Transverse colon (tissue), 4 donors: ENCODE data around the gene DLX1. TPM values are rescaled to one million over a fixed set of nuclear protein-coding genes. Genes with fewer than 3 reads are reported as not detected.

ENCODE experiments used
- DNase-seq: peaks from one replicate; pipeline ENCODE4 v3.0.0-alpha.2; 2019
- H3K27ac ChIP-seq, 4 donors: fragments of 200-600 bp; sonication (generic); 2 replicates each; pipeline ENCODE4 v1.5.1; 2016 to 2018; ENCODE audit warnings: inconsistent platforms in 4 of 4
- H3K27me3 ChIP-seq: fragments of 200-600 bp; sonication (generic); 2 replicates; pipeline ENCODE4 v1.5.1; 2017; ENCODE audit warnings: inconsistent platforms
- H3K36me3 ChIP-seq, 4 donors: fragments of 200-600 bp; sonication (generic); 2 replicates each; pipeline ENCODE4 v1.5.1; 2017 to 2019; ENCODE audit warnings: inconsistent platforms in 4 of 4
- H3K4me1 ChIP-seq, 4 donors: fragments of 200-600 bp; sonication (generic); 2 replicates each; pipeline ENCODE4 v1.5.1; 2017 to 2020; ENCODE audit warnings: inconsistent platforms in 4 of 4
- H3K4me3 ChIP-seq, 4 donors: fragments of 200-600 bp; sonication (generic); 1 replicate in 1 of 4; 2 replicates in 3 of 4; pipeline versions ENCODE4 v1.5.1 to v1.6.1; 2017 to 2019; ENCODE audit warnings: inconsistent platforms in 4 of 4
- H3K9me3 ChIP-seq, 2 donors: fragments of 200-600 bp; sonication (generic); 2 replicates each; pipeline ENCODE4 v1.5.1; 2017 to 2019; ENCODE audit warnings: inconsistent platforms in 2 of 2
- EP300 ChIP-seq: sonication (generic); formaldehyde crosslinking; IDR thresholded peaks from one replicate; pipeline ENCODE4 v1.6.1; 2017; ENCODE audit warnings: antibody characterized with exemption, low read depth
- POLR2A ChIP-seq: fragments of 450-650 bp; IDR thresholded peaks from one replicate; pipeline ENCODE4 v1.6.1; 2016; ENCODE audit warnings: antibody characterized with exemption, mild to moderate bottlenecking, moderate library complexity
- POLR2AphosphoS5 ChIP-seq, 3 donors: sonication (generic); formaldehyde crosslinking; IDR thresholded peaks; one replicate each; pipeline ENCODE4 v1.6.1; 2016; ENCODE audit warnings: antibody characterized with exemption in 3 of 3
- WGBS, 2 donors: methylation state at CpG; one replicate each; pipeline ENCODE4 v1.1.5; 2018; ENCODE audit warnings: low coverage in 1 of 2; 5-methylcytosine and 5-hydroxymethylcytosine counted together
- in situ Hi-C, 4 donors: fragments of 200-750 bp; cut with MboI; loops; one replicate each; pipeline versions ENCODE4 v1.15.0 to v1.15.1; 2017; ENCODE audit warnings: low sequenced_read_pairs in 3 of 4, low pct_ligation_motif_present in 1 of 4, low pct_unique_long_range_greater_than_20kb in 1 of 4
- intact Hi-C: fragments of 100-400 bp; cut with DNase I; formaldehyde crosslinking; loops from one replicate; pipeline ENCODE4 v1.15.1; 2023; ENCODE audit warnings: low total_unique reads
- total RNA-seq, 4 donors: library from RNA; depleted of rRNA; stranded (reverse); fragments of >200 nt; gene quantifications; one replicate each; pipeline ENCODE4 v1.1.0, GENCODE V29; 2016
- TF ChIP-seq, protein P1 (sequence below), 5 experiments: fragments of 200-600 bp in 3 of 5; fragments of 450-650 bp in 2 of 5; sonication (generic) in 3 of 5; IDR thresholded peaks; 1 replicate in 2 of 5; 2 replicates in 3 of 5; pipeline ENCODE4 v1.5.1; 2016 to 2017; ENCODE audit warnings: antibody characterized with exemption in 5 of 5, inconsistent platforms in 3 of 5, mild to moderate bottlenecking in 2 of 5, moderate library complexity in 1 of 5

The DLX1 gene
- total RNA-seq, 4 donors from 2014 or later: not detected

GRCh38 chr2:172089005-172089504 is 3.7 kb downstream of the DLX1 start:
- WGBS, 2 donors: 11 to 15% methylated on average over 9 to 10 of the region's 10 CpGs
- TF ChIP-seq EP300 (no peak), POLR2A (no peak), POLR2AphosphoS5 (IDR thresholded peaks at IDR 0.05) (no peak)
- TF ChIP-seq, protein P1, sequence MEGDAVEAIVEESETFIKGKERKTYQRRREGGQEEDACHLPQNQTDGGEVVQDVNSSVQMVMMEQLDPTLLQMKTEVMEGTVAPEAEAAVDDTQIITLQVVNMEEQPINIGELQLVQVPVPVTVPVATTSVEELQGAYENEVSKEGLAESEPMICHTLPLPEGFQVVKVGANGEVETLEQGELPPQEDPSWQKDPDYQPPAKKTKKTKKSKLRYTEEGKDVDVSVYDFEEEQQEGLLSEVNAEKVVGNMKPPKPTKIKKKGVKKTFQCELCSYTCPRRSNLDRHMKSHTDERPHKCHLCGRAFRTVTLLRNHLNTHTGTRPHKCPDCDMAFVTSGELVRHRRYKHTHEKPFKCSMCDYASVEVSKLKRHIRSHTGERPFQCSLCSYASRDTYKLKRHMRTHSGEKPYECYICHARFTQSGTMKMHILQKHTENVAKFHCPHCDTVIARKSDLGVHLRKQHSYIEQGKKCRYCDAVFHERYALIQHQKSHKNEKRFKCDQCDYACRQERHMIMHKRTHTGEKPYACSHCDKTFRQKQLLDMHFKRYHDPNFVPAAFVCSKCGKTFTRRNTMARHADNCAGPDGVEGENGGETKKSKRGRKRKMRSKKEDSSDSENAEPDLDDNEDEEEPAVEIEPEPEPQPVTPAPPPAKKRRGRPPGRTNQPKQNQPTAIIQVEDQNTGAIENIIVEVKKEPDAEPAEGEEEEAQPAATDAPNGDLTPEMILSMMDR (IDR thresholded peaks at IDR 0.05): no peak
- intact Hi-C loops (no loop called here), in situ Hi-C loops (no loop called here)
- H3K9me3 ChIP-seq: no peaks in the 10 kb centered on the region
- no peak overlapping the region for H3K27ac ChIP-seq
- DNase-seq: no peak
- no peaks in the 10 kb centered on the region for H3K36me3 ChIP-seq
- peaks cover 19 to 45% (median 35%) of the 10 kb centered on the region in 4 donors for H3K4me1 ChIP-seq
- H3K27me3 ChIP-seq: peaks cover 100% of the 10 kb centered on the region
- no peak overlapping the region for H3K4me3 ChIP-seq

- DNase-seq: no peak
- intact Hi-C loops: no loop called here
- Histone ChIP-seq H3K36me3 (no peaks in the 10 kb centered on the region), H3K27me3 (peaks cover 100% of the 10 kb centered on the region), H3K4me3 (no peak overlapping the region), H3K9me3 (no peaks in the 10 kb centered on the region), H3K4me1 (peaks cover 17 to 44% (median 33%) of the 10 kb centered on the region in 4 donors), H3K27ac (no peak overlapping the region)
- in situ Hi-C loops: no loop called here
- 38 to 39% methylated on average over 4 to 7 of the region's 7 CpGs for WGBS, 2 donors
- no peak for TF ChIP-seq EP300
- TF ChIP-seq POLR2AphosphoS5 (IDR thresholded peaks at IDR 0.05): no peak
- no peak for TF ChIP-seq POLR2A
- TF ChIP-seq, protein P1 (IDR thresholded peaks at IDR 0.05): no peak
Observed at GRCh38 chr2:172089633-172090032, 4.3 kb downstream of the DLX1 start.

GRCh38 chr2:172090044-172090961 is 5.0 kb downstream of the DLX1 start:
- Histone ChIP-seq H3K27me3 (peaks cover 100% of the 10 kb centered on the region), H3K4me1 (peaks cover 17 to 44% (median 33%) of the 10 kb centered on the region in 4 donors), H3K27ac (no peak overlapping the region), H3K9me3 (no peaks in the 10 kb centered on the region), H3K4me3 (no peak overlapping the region), H3K36me3 (no peaks in the 10 kb centered on the region)
- DNase-seq: no peak
- intact Hi-C loops (no loop called here), in situ Hi-C loops (no loop called here)
- 0 to 6% methylated on average over 1 to 36 of the region's 39 CpGs for WGBS, 2 donors
- TF ChIP-seq POLR2AphosphoS5 (IDR thresholded peaks at IDR 0.05) (no peak), POLR2A (no peak), EP300 (no peak)
- TF ChIP-seq, protein P1 (IDR thresholded peaks at IDR 0.05): no peak

- TF ChIP-seq POLR2AphosphoS5 (IDR thresholded peaks at IDR 0.05) (no peak), POLR2A (no peak), EP300 (no peak)
- TF ChIP-seq, protein P1 (IDR thresholded peaks at IDR 0.05): no peak
- WGBS, 2 donors: 12 to 24% methylated on average over 3 to 13 of the region's 13 CpGs
- peaks cover 23 to 44% (median 32%) of the 10 kb centered on the region in 4 donors for H3K4me1 ChIP-seq
- no peak overlapping the region for H3K4me3 ChIP-seq
- peaks cover 100% of the 10 kb centered on the region for H3K27me3 ChIP-seq
- intact Hi-C loops: no loop called here
- no peak for DNase-seq
- no peak overlapping the region for H3K27ac ChIP-seq
- H3K36me3 ChIP-seq: no peaks in the 10 kb centered on the region
- in situ Hi-C loops: no loop called here
- no peaks in the 10 kb centered on the region for H3K9me3 ChIP-seq
Observed at GRCh38 chr2:172091000-172091641, 5.8 kb downstream of the DLX1 start.
